Keratinocyte (primary cell): ENCODE data around the gene CEP131. TPM values are rescaled to one million over a fixed set of nuclear protein-coding genes. Genes with fewer than 3 reads are reported as not detected.

Source experiments
- DNase-seq: peaks from one replicate; pipeline ENCODE4 v3.0.0-alpha.2; 2011; ENCODE audit warnings: low read depth, missing footprints, low spot score
- FAIRE-seq: peaks from 2 replicates; lab custom pipeline; 2011; peaks lifted over from hg19 to GRCh38; lab: Jason Lieb, UNC
- H2AFZ ChIP-seq: 2 replicates; pipeline ENCODE4 v1.6.0; 2012; ENCODE audit warnings: low read length, control low read depth, inconsistent platforms; ENCODE audit not compliant: control insufficient read depth
- H3K27ac ChIP-seq: 2 replicates; pipeline ENCODE4 v1.5.1; 2011; ENCODE audit warnings: low read length; ENCODE audit not compliant: control insufficient read depth, insufficient read depth
- H3K27me3 ChIP-seq: 3 replicates; pipeline ENCODE4 v1.6.0; 2011; ENCODE audit warnings: low read length; ENCODE audit not compliant: control insufficient read depth, insufficient read depth; ENCODE audit errors: extremely low read depth
- H3K36me3 ChIP-seq, 2 experiments: 2 replicates in 1 of 2; 3 replicates in 1 of 2; pipeline ENCODE4 v1.5.1; 2011; ENCODE audit warnings: low read length in 2 of 2, mild to moderate bottlenecking in 1 of 2; ENCODE audit not compliant: control insufficient read depth in 2 of 2, insufficient read depth in 2 of 2; ENCODE audit errors: extremely low read depth in 1 of 2
- H3K4me1 ChIP-seq: 3 replicates; pipeline ENCODE4 v1.5.1; 2011; ENCODE audit warnings: low read length; ENCODE audit not compliant: control insufficient read depth, insufficient read depth; ENCODE audit errors: extremely low read depth
- H3K4me2 ChIP-seq: 3 replicates; pipeline ENCODE4 v1.6.0; 2011; ENCODE audit warnings: low read depth, low read length; ENCODE audit not compliant: control insufficient read depth, insufficient read depth; ENCODE audit errors: extremely low read depth
- H3K4me3 ChIP-seq, 3 experiments: fragments of 200-600 bp in 1 of 3; sonication (generic) in 1 of 3; 2 replicates in 2 of 3; 3 replicates in 1 of 3; pipeline ENCODE4 v1.5.1; 2011 to 2016; ENCODE audit warnings: low read length in 3 of 3, mild to moderate bottlenecking in 3 of 3, control low read depth in 2 of 3, inconsistent platforms in 1 of 3, low read depth in 1 of 3, mixed read lengths in 1 of 3, mixed run types in 1 of 3, moderate library complexity in 1 of 3; ENCODE audit not compliant: control insufficient read depth in 2 of 3, insufficient read depth in 2 of 3; ENCODE audit errors: extremely low read depth in 1 of 3
- H3K79me2 ChIP-seq: 2 replicates; pipeline ENCODE4 v1.6.0; 2012; ENCODE audit warnings: low read length; ENCODE audit not compliant: control insufficient read depth, insufficient read depth
- H3K9ac ChIP-seq: 3 replicates; pipeline ENCODE4 v1.6.0; 2011; ENCODE audit warnings: low read length; ENCODE audit not compliant: control insufficient read depth, insufficient read depth; ENCODE audit errors: extremely low read depth
- H3K9me1 ChIP-seq: 3 replicates; pipeline ENCODE4 v1.6.0; 2011; ENCODE audit warnings: low read length; ENCODE audit not compliant: control insufficient read depth, insufficient read depth; ENCODE audit errors: extremely low read depth
- H3K9me3 ChIP-seq: 2 replicates; pipeline ENCODE4 v1.5.1; 2012; ENCODE audit warnings: low read depth, low read length; ENCODE audit not compliant: control insufficient read depth
- H4K20me1 ChIP-seq: 3 replicates; pipeline ENCODE4 v1.6.0; 2011; ENCODE audit warnings: low read length; ENCODE audit not compliant: control insufficient read depth, insufficient read depth; ENCODE audit errors: extremely low read depth
- CTCF ChIP-seq, 3 experiments: IDR thresholded peaks in 1 of 3; conservative IDR thresholded peaks in 1 of 3; optimal IDR thresholded peaks in 1 of 3; 2 replicates in 2 of 3; 3 replicates in 1 of 3; pipeline versions ENCODE3 to v1.5.1; 2011; ENCODE audit warnings: low read length in 3 of 3, mild to moderate bottlenecking in 3 of 3, moderate library complexity in 2 of 3, control low read depth in 1 of 3, inconsistent platforms in 1 of 3; ENCODE audit not compliant: insufficient read depth in 2 of 3; ENCODE audit errors: extremely low read depth in 1 of 3
- EZH2 ChIP-seq: IDR thresholded peaks from one replicate; pipeline ENCODE4 v1.6.1; 2012; ENCODE audit warnings: inconsistent platforms, mild to moderate bottlenecking, low read length, moderate library complexity
- dilution Hi-C: fragments of 300-500 bp; cut with MboI; formaldehyde crosslinking; loops from one replicate; pipeline ENCODE4 v1.7.0; 2020; ENCODE audit warnings: low sequenced_read_pairs; ENCODE audit not compliant: extremely low pct_ligation_motif_present
- polyA plus RNA-seq, 5 experiments: library from polyadenylated mRNA; depleted of rRNA in 3 of 5; stranded (reverse) in 3 of 5; stranded (forward) in 1 of 5; unstranded in 1 of 5; fragments of >200 nt; gene quantifications; 1 replicate in 1 of 5; 2 replicates in 3 of 5; 3 replicates in 1 of 5; pipeline versions ENCODE4 v1.2.1 to v1.2.3, GENCODE V29; 2011 to 2012; ENCODE audit warnings: missing spikeins in 2 of 5, low read depth in 1 of 5, low replicate concordance in 1 of 5

Gene CEP131
- polyA plus RNA-seq, 1 donor (not counting 4 experiments of a cell fraction or from before 2014, with no cell fraction given), result 2.6 TPM

- no peaks in the 10 kb centered on the region for H3K79me2 ChIP-seq
- no peak for DNase-seq
- H3K9me3 ChIP-seq, result no peaks in the 10 kb centered on the region
- no peak for FAIRE-seq
- H3K27me3 ChIP-seq, result no peaks in the 10 kb centered on the region
- TF ChIP-seq EZH2 (no peak), CTCF (optimal IDR thresholded peaks at IDR 0.05 in 1 of 3, IDR thresholded peaks at IDR 0.05 in 1 of 3, conservative IDR thresholded peaks at IDR 0.05 in 1 of 3; ENCODE audit: extremely low read depth in 1 of 3, insufficient read depth in 2 of 3, low read length in 3 of 3) (no peak)
- H3K9ac ChIP-seq, result no peak overlapping the region
- no peak overlapping the region for H3K27ac ChIP-seq
- H4K20me1 ChIP-seq, result no peaks in the 10 kb centered on the region
- no peak overlapping the region for H3K4me3 ChIP-seq
- H3K36me3 ChIP-seq, result peaks cover 0 to 3% of the 10 kb centered on the region in 2 experiments
- no peak overlapping the region for H3K4me2 ChIP-seq
- dilution Hi-C loops, result no loop called here
- no peaks in the 10 kb centered on the region for H3K9me1 ChIP-seq
- H2AFZ ChIP-seq, result no peak overlapping the region
- H3K4me1 ChIP-seq, result no peaks in the 10 kb centered on the region
These were observed 32.9 kb downstream of the CEP131 start for GRCh38 chr17:81189670-81190530.

- Histone ChIP-seq H3K9me1 (no peaks in the 10 kb centered on the region), H4K20me1 (no peaks in the 10 kb centered on the region), H3K79me2 (no peaks in the 10 kb centered on the region), H3K4me3 (no peak overlapping the region), H3K27me3 (no peaks in the 10 kb centered on the region), H2AFZ (no peak overlapping the region), H3K36me3 (peaks cover 0 to 3% of the 10 kb centered on the region in 2 experiments), H3K27ac (no peak overlapping the region), H3K9me3 (no peaks in the 10 kb centered on the region), H3K4me2 (no peak overlapping the region), H3K9ac (no peak overlapping the region), H3K4me1 (no peaks in the 10 kb centered on the region)
- TF ChIP-seq EZH2, result no peak
- no peak for TF ChIP-seq CTCF (optimal IDR thresholded peaks at IDR 0.05 in 1 of 3, IDR thresholded peaks at IDR 0.05 in 1 of 3, conservative IDR thresholded peaks at IDR 0.05 in 1 of 3; ENCODE audit: extremely low read depth in 1 of 3, insufficient read depth in 2 of 3, low read length in 3 of 3)
- FAIRE-seq (no peak), DNase-seq (no peak)
- dilution Hi-C loops, result no loop called here
These were observed 33.7 kb downstream of the CEP131 start for GRCh38 chr17:81189016-81189415.
